OCI-LY7 (cell line): ENCODE data around the gene KIFBP. TPM values are rescaled to one million over a fixed set of nuclear protein-coding genes. Genes with fewer than 3 reads are reported as not detected.

Experiments used
- BruUV-seq: library from RNA; stranded (reverse); fragments of 400-500 nt; replicated peaks from 2 replicates; lab custom pipeline; 2021; lab: Mats Ljungman, UMichigan
- CTCF ChIA-PET: fragments of 300-600 bp; sonication (Branson Sonifier 250); formaldehyde crosslinking; loops from one replicate; lab custom pipeline; 2022; ENCODE audit warnings: antibody characterized with exemption; ENCODE audit not compliant: unreplicated experiment; lab: Charles Lee
- POLR2A ChIA-PET: fragments of 300-600 bp; sonication (Branson Sonifier 250); formaldehyde crosslinking; loops from one replicate; lab custom pipeline; 2022; ENCODE audit warnings: antibody characterized with exemption; lab: Charles Lee
- DNase-seq: peaks from one replicate; pipeline ENCODE4 v3.0.0-alpha.2; 2015; ENCODE audit warnings: low spot score
- H2AFZ ChIP-seq: fragments of 200-600 bp; sonication (generic), shearing (Covaris generic); 2 replicates; pipeline ENCODE4 v1.6.1; 2014; ENCODE audit warnings: mild to moderate bottlenecking, antibody characterized with exemption, low read length, moderate library complexity
- H3K27ac ChIP-seq: fragments of 200-600 bp; sonication (generic); 2 replicates; pipeline ENCODE4 v1.5.1; 2014; ENCODE audit warnings: mixed run types, low read depth, mild to moderate bottlenecking, moderate library complexity, low read length, inconsistent platforms; ENCODE audit not compliant: poor library complexity, severe bottlenecking
- H3K36me3 ChIP-seq: fragments of 200-600 bp; sonication (generic); 2 replicates; pipeline ENCODE4 v1.6.1; 2014; ENCODE audit warnings: mild to moderate bottlenecking, antibody characterized with exemption, low read length, moderate library complexity, mixed read lengths; ENCODE audit not compliant: insufficient read depth
- H3K4me1 ChIP-seq: fragments of 200-600 bp; sonication (generic); 2 replicates; pipeline ENCODE4 v1.5.1; 2014; ENCODE audit warnings: mild to moderate bottlenecking, low read length; ENCODE audit not compliant: insufficient read depth, poor library complexity, severe bottlenecking
- H3K4me2 ChIP-seq: fragments of 200-600 bp; sonication (generic); 2 replicates; pipeline ENCODE4 v1.6.1; 2014; ENCODE audit warnings: mild to moderate bottlenecking, low read length
- H3K4me3 ChIP-seq: fragments of 200-600 bp; sonication (generic); 2 replicates; pipeline ENCODE4 v1.5.1; 2014; ENCODE audit warnings: mild to moderate bottlenecking, low read depth, low read length; ENCODE audit not compliant: poor library complexity, severe bottlenecking
- H3K79me2 ChIP-seq: fragments of 200-600 bp; sonication (generic); 2 replicates; pipeline ENCODE4 v1.6.1; 2016; ENCODE audit warnings: low read depth, mild to moderate bottlenecking, low read length, moderate library complexity, mixed read lengths; ENCODE audit not compliant: insufficient read depth
- H3K9me2 ChIP-seq: fragments of 200-600 bp; sonication (generic); 2 replicates; pipeline ENCODE4 v1.6.1; 2016; ENCODE audit warnings: mild to moderate bottlenecking, low read length, mixed read lengths; ENCODE audit not compliant: insufficient read depth
- H3K9me3 ChIP-seq: fragments of 200-600 bp; sonication (generic); 2 replicates; pipeline ENCODE4 v1.6.1; 2014; ENCODE audit warnings: mild to moderate bottlenecking, mixed run types, low read length, mixed read lengths
- H4K20me1 ChIP-seq: fragments of 200-600 bp; sonication (generic); 2 replicates; pipeline ENCODE4 v1.6.1; 2014; ENCODE audit warnings: mild to moderate bottlenecking, antibody characterized with exemption, low read length, moderate library complexity, mixed read lengths; ENCODE audit not compliant: insufficient read depth
- CTCF ChIP-seq: fragments of 200-600 bp; sonication (generic); conservative IDR thresholded peaks from 2 replicates; pipeline ENCODE4 v1.5.1; 2014; ENCODE audit warnings: mild to moderate bottlenecking, antibody characterized with exemption, low read length, moderate library complexity, mixed read lengths
- EZH2phosphoT487 ChIP-seq: fragments of 200-600 bp; sonication (generic); IDR thresholded peaks from 2 replicates; pipeline ENCODE4 v1.6.1; 2018; ENCODE audit warnings: low read depth, borderline replicate concordance, mild to moderate bottlenecking, mixed run types, antibody characterized with exemption, low read length, moderate library complexity, mixed read lengths
- intact Hi-C: fragments of 100-400 bp; cut with micrococcal nuclease; formaldehyde crosslinking; loops from one replicate; pipeline ENCODE4 v1.10.0; 2022; ENCODE audit not compliant: unreplicated experiment
- total RNA-seq, 2 experiments: library from RNA; depleted of rRNA in 1 of 2; stranded (reverse); fragments of >200 nt in 1 of 2; shearing (Covaris generic) in 1 of 2; gene quantifications; 2 replicates each; pipeline ENCODE4 v1.2.3, GENCODE V29; 2014 to 2022

The KIFBP gene
- total RNA-seq, 2 experiments from 2014 or later, result 5.4 to 11.9 TPM

DNA sequence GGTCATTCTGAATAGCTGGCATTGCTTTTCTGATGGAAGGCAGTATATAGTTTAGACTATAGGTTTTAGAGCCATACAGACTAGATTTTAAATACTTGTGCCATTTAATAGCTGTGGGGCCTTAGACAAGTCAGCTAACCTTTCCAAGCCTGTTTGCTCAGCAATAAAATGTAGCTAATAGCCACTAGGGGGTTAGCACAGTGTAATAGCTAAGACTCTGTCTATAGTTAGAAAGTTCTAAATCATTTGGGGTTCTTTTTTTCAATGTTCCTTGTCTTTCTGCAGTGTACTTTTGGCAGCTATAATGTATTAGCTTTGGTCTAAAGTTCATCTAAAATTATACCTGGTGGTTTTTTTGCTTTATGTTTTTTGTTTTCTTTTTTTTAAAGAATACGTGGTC is 7.5 kb upstream of the KIFBP start:
- Histone ChIP-seq H4K20me1 (peaks cover 7% of the 10 kb centered on the region; the same call in 1 of the 2 replicates), H3K27ac (no peak overlapping the region), H3K79me2 (peaks cover 18% of the 10 kb centered on the region; the same call in 1 of the 2 replicates), H3K4me2 (no peak overlapping the region), H2AFZ (no peak overlapping the region), H3K9me2 (no peaks in the 10 kb centered on the region), H3K9me3 (no peaks in the 10 kb centered on the region), H3K36me3 (peaks cover 98% of the 10 kb centered on the region), H3K4me1 (no peaks in the 10 kb centered on the region), H3K4me3 (no peak overlapping the region)
- intact Hi-C loops, result no loop called here
- ChIA-PET POLR2A (interaction anchor here (0.6 to 1.3 kb wide), 4 partner anchors 15 to 1422 kb away, joined by 3 to 5 read pairs (median 4); no protein-coding TSS in a partner anchor), CTCF (no interaction called here)
- TF ChIP-seq CTCF, result peak; percentile 62
- TF ChIP-seq EZH2phosphoT487, result no peak
- DNase-seq, result peak; percentile 19
- no TSS peak for BruUV-seq

- Histone ChIP-seq H2AFZ (no peak overlapping the region), H3K27ac (no peak overlapping the region), H3K4me1 (no peaks in the 10 kb centered on the region), H3K36me3 (peaks cover 98% of the 10 kb centered on the region), H3K9me2 (no peaks in the 10 kb centered on the region), H3K4me3 (no peak overlapping the region), H4K20me1 (peaks cover 7% of the 10 kb centered on the region; the same call in 1 of the 2 replicates), H3K4me2 (no peak overlapping the region), H3K79me2 (peaks cover 18% of the 10 kb centered on the region; the same call in 1 of the 2 replicates), H3K9me3 (no peaks in the 10 kb centered on the region)
- intact Hi-C loops, result no loop called here
- POLR2A ChIA-PET, result interaction anchor here (0.6 to 1.3 kb wide), 2 partner anchors 13 to 97 kb away, joined by 3 to 4 read pairs; no protein-coding TSS in a partner anchor
- CTCF ChIA-PET, result no interaction called here
- TF ChIP-seq CTCF, result no peak
- no peak for TF ChIP-seq EZH2phosphoT487
- BruUV-seq, result no TSS peak
- no peak for DNase-seq
Measured at GRCh38 chr10:68982389-68982788, 6.2 kb upstream of the KIFBP start.

DNA sequence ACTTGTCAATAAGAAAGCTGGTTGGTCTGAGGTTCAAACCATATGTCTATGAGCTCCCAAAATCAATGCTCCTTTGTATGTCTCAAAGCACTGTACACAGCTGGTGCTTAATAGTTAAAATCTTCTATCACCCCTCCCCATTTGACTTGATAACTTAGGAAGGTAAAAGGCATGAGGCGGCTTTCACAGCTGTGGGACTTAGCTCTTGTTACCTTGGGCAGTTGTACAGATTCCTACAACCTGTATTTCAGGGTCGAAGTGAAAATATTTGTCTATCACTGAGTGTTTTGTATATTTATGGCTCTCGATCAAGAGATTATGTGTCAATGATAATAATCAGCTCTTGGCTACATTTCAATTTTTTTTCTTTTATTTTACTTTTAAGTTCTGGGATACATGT is 992 bp upstream of the KIFBP start:
- H3K4me1 ChIP-seq, result peaks cover 21% of the 10 kb centered on the region
- DNase-seq, result no peak
- CTCF ChIA-PET, result no interaction called here
- no peak overlapping the region for H3K4me3 ChIP-seq
- BruUV-seq, result no TSS peak
- H3K79me2 ChIP-seq, result peaks cover 29% of the 10 kb centered on the region; the same call in 1 of the 2 replicates
- no peak overlapping the region for H3K27ac ChIP-seq
- POLR2A ChIA-PET, result interaction anchor here (0.5 to 1.3 kb wide), 7 partner anchors 9 to 437 kb away, joined by 3 to 8 read pairs (median 4); partner anchors contain the start of gene DDX21
- no peak overlapping the region for H2AFZ ChIP-seq
- TF ChIP-seq CTCF (no peak), EZH2phosphoT487 (no peak)
- peaks cover 73% of the 10 kb centered on the region for H3K36me3 ChIP-seq
- H3K4me2 ChIP-seq, result peak overlapping the region; percentile 80; the same call in 1 of the 2 replicates
- intact Hi-C loops, result loop anchor here (5.0 kb wide), 1 partner anchor 105 kb away; no protein-coding TSS in a partner anchor
- H3K9me3 ChIP-seq, result no peaks in the 10 kb centered on the region
- peaks cover 13% of the 10 kb centered on the region; the same call in 1 of the 2 replicates for H4K20me1 ChIP-seq
- no peaks in the 10 kb centered on the region for H3K9me2 ChIP-seq
